ENCODE measurements around the gene CLN6. TPM values are rescaled to one million over a fixed set of nuclear protein-coding genes. Genes with fewer than 3 reads are reported as not detected.

Gene CLN6
- total RNA-seq, 1 donor: 16.8 TPM

- TF ChIP-seq, protein P1, sequence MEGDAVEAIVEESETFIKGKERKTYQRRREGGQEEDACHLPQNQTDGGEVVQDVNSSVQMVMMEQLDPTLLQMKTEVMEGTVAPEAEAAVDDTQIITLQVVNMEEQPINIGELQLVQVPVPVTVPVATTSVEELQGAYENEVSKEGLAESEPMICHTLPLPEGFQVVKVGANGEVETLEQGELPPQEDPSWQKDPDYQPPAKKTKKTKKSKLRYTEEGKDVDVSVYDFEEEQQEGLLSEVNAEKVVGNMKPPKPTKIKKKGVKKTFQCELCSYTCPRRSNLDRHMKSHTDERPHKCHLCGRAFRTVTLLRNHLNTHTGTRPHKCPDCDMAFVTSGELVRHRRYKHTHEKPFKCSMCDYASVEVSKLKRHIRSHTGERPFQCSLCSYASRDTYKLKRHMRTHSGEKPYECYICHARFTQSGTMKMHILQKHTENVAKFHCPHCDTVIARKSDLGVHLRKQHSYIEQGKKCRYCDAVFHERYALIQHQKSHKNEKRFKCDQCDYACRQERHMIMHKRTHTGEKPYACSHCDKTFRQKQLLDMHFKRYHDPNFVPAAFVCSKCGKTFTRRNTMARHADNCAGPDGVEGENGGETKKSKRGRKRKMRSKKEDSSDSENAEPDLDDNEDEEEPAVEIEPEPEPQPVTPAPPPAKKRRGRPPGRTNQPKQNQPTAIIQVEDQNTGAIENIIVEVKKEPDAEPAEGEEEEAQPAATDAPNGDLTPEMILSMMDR (IDR thresholded peaks at IDR 0.05; ENCODE audit: insufficient read depth, low read depth, low read length): no peak
- H3K4me3 ChIP-seq (ENCODE audit: low read depth, low read length): no peak overlapping the region
- peak; percentile 43 for DNase-seq (ENCODE audit: low read depth)
Observed at GRCh38 chr15:68258692-68259091, 29.2 kb upstream of the CLN6 start.

DNA sequence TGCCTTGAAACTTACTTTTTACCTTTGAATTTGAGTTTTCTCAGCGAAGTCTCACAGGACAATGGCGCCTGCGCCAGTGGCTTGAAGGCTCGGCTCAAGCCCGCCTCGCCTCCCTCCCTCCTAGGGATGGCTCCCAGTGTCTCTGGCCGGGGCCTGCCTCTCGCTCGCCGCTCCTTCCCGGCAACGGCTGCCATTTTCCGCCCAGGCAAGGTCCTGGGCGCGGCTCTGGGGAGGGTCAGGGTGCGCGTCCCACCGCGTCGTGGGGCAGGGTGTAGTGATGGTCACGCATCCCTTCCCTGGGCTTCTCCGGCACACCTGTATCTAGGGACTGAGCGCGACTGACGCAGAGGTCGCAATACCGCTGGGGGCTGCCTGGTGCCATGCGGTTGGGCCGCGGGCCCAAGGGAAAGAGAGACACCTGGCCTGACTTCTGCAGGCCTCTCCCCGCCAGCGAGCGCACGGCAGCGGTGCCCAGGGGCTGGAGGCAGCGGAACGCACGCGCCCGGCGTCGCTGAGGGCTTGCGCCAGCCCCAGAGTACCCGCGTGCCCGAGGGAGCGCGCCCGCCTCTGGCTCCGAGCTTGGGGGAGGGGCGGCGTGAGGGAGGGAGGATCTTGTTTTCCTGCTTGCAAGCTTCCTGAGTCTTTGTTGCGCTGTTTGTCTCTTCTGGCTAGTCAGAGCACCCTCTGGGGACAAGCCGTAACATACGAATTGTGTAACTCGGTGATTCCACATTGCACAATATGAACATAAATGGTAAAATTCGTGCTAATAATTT lies 27.3 kb upstream of the CLN6 start:
- TF ChIP-seq, protein P1 (IDR thresholded peaks at IDR 0.05; ENCODE audit: insufficient read depth, low read depth, low read length): no peak
- peak overlapping the region; percentile 66 for H3K4me3 ChIP-seq (ENCODE audit: low read depth, low read length)
- peak; percentile 92 for DNase-seq (ENCODE audit: low read depth)

DNA sequence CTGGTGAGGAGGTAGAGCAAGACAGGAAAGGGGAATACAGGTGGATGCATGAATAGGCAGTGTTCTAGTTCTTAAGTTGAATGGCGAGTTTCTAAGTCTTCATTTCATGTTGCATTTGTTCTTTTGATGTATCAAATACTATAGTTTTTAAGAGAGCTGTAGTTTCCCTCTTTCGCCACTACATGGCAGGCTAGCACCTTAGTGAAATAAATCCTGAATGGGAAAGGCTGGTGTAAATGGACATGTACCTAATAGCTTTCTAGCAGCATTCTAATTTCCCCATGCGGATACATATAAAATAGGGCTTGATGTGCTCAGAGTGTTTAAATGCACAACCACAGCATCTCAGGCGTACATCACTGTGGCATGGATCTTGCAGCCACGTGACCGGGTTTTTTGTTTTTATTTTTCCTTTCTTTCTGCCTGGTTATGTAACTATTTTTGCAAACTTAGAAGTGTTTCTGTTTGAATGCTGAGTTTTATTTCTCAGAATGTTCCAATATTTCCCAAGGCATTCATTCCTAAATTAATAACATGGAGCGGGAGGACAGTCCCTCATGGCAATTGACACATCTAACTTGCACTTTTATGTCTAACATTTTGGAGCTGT lies 23.5 kb upstream of the CLN6 start:
- TF ChIP-seq, protein P1 (IDR thresholded peaks at IDR 0.05; ENCODE audit: insufficient read depth, low read depth, low read length): peak; percentile 85
- peak; percentile 88 for DNase-seq (ENCODE audit: low read depth)

DNA sequence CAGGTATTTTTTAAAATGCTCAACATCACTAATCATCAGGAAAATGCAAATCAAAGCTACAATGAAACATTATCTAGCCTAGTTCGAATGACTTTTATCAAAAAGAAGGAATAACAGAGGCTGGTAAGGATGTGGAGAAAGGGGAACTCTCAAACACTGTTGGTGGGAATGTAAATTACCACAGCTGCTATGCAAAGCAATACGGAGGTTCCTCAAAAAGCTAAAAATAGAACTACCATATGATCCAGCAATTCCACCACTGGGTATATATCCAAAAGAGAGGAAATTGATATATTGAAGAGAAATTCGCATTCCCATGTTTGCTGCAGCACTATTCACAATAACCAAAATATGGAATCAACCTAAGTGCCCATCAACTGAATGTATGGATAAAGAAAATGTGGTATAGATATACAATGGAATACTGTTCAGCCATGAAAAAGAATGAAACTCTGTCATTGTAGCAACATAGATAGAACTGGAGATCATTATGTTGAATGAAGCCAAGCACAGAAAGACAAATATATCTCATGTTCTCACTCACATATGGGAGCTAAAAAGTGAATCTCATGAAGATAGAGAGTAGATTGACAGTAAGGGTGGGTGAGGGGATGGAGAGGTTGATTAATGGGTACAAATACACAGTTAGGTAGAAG lies 19.7 kb upstream of the CLN6 start:
- TF ChIP-seq, protein P1 (IDR thresholded peaks at IDR 0.05; ENCODE audit: insufficient read depth, low read depth, low read length): no peak
- no peak overlapping the region for H3K4me3 ChIP-seq (ENCODE audit: low read depth, low read length)
- DNase-seq (ENCODE audit: low read depth): no peak

More for the DNA sequence above, 23.5 kb upstream of the CLN6 start:
- no peak overlapping the region for H3K4me3 ChIP-seq (ENCODE audit: low read depth, low read length)

- DNase-seq (ENCODE audit: low read depth): no peak
- H3K4me3 ChIP-seq (ENCODE audit: low read depth, low read length): no peak overlapping the region
- TF ChIP-seq, protein P1 (IDR thresholded peaks at IDR 0.05; ENCODE audit: insufficient read depth, low read depth, low read length): no peak
Observed at GRCh38 chr15:68244235-68244634, 14.7 kb upstream of the CLN6 start.

DNA sequence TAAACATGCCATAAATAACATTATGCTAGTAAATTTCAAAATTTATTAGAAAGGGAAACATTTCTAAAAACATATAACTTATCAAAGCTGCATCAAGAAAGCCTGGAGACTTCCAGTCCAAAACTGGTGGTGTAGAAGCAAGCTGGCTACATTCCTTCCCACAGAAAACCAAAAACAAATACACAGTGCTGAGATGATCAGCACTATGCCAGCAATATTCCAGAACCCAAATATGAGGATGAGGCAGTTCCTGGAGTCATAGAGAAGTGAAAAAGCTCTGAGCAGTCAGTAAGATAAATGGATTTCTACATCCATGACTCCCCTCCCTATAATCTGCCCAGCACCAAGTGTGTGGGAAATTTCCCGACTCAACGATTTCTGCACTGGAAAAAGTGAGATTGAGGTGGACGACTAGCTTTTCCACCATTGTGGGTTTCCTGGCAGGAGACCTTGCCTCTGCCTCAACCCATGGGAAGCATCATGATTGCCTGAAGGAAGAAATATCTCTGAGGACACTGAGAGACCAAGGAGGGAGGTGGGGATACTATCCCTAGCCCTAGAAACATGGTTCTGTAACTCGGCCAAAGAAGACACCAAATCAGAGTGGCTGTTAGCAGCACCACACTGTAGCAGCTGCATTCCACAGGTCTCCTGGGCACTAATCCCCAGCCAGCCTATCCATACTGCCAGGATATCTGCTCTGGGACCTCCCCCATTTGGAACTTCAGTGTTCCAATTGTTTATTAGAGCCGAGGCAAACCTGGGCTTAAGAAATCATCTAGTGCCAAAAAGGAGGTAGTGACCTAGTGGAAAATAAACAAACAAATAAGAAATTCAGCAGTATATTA lies 11.8 kb upstream of the CLN6 start:
- TF ChIP-seq, protein P1 (IDR thresholded peaks at IDR 0.05; ENCODE audit: insufficient read depth, low read depth, low read length): no peak
- no peak for DNase-seq (ENCODE audit: low read depth)
- no peak overlapping the region for H3K4me3 ChIP-seq (ENCODE audit: low read depth, low read length)
